ENCODE results near the gene PCLAF. TPM values are rescaled to one million over a fixed set of nuclear protein-coding genes. Genes with fewer than 3 reads are reported as not detected.
"Not testable (repeated sequence)": the region's sequence is repeated elsewhere in the genome, so short reads cannot be mapped to it uniquely, and the experiment has no call there.

Gene PCLAF
- total and polyA plus RNA-seq, 2 donors = 22.8 to 57.6 TPM

DNA sequence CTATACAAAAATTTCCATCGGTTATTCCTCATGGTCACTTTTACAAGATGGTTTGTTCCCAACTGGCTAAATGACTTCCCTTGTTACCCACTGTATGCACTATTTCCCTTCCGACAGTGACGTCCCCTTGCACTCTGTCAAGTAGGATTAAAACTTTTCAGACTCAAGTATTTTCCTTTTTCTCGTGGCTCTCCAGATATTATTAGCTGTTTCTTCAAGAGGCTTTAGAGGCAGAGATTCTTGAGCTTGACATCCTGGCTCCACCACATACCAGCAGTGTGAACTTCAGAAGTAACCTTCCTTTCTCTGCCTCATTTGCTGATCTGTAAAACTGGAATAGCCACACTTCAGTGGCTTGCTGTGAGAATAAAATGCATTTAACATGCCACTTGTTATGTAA lies 39.3 kb downstream of the PCLAF start:
- H3K36me3 ChIP-seq (ENCODE audit: control insufficient read depth in 2 of 2, insufficient read depth in 2 of 2, low read length in 1 of 2) = peaks cover 10 to 12% of the 10 kb centered on the region in 2 donors
- no peak overlapping the region for H3K4me3 ChIP-seq (ENCODE audit: low read length in 2 of 2)
- no peaks in the 10 kb centered on the region for H3K4me1 ChIP-seq (ENCODE audit: control insufficient read depth in 2 of 2, insufficient read depth in 2 of 2, low read length in 2 of 2)
- H3K27me3 ChIP-seq (ENCODE audit: control insufficient read depth in 2 of 2, insufficient read depth in 1 of 2, low read length in 1 of 2) = no peaks in the 10 kb centered on the region
- no peak for DNase-seq (ENCODE audit: low read depth in 6 of 9, low spot score in 9 of 9)
- 96% methylated on average over 4 of the region's 4 CpGs for WGBS
- no peaks in the 10 kb centered on the region for H3K9me3 ChIP-seq (ENCODE audit: control insufficient read depth in 2 of 2, insufficient read depth in 1 of 2, low read length in 1 of 2)
- H3K27ac ChIP-seq (ENCODE audit: low read depth in 1 of 2, low read length in 1 of 2) = no peak overlapping the region

DNA sequence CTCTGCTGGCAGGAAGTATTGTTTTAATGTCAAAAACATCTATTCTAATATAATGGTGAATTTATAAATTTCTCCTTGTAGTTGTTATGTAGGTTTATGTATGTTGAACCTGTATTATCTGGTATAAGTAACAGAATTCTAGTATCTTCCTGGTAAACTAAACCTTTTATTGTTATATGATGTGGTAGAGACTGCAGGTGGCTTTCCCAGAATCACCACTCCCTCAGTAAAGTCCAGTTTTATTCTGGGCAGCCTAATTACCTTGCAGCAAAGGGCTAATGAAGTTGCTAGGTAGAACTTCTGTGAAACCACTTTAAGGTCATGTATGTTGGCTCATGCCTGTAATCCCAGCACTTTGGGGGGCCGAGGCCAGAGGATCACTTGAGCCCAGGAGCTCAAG lies 40.9 kb downstream of the PCLAF start:
- Histone ChIP-seq H3K27me3 (ENCODE audit: control insufficient read depth in 2 of 2, insufficient read depth in 1 of 2, low read length in 1 of 2) (no peaks in the 10 kb centered on the region), H3K36me3 (ENCODE audit: control insufficient read depth in 2 of 2, insufficient read depth in 2 of 2, low read length in 1 of 2) (peaks cover 10 to 12% of the 10 kb centered on the region in 2 donors), H3K9me3 (ENCODE audit: control insufficient read depth in 2 of 2, insufficient read depth in 1 of 2, low read length in 1 of 2) (no peaks in the 10 kb centered on the region), H3K4me3 (ENCODE audit: low read length in 2 of 2) (no peak overlapping the region), H3K27ac (ENCODE audit: low read depth in 1 of 2, low read length in 1 of 2) (no peak overlapping the region), H3K4me1 (ENCODE audit: control insufficient read depth in 2 of 2, insufficient read depth in 2 of 2, low read length in 2 of 2) (no peaks in the 10 kb centered on the region)
- DNase-seq (ENCODE audit: low read depth in 6 of 9, low spot score in 9 of 9) = no peak
- 100% methylated on average over 1 of the region's 1 CpG for WGBS

DNA sequence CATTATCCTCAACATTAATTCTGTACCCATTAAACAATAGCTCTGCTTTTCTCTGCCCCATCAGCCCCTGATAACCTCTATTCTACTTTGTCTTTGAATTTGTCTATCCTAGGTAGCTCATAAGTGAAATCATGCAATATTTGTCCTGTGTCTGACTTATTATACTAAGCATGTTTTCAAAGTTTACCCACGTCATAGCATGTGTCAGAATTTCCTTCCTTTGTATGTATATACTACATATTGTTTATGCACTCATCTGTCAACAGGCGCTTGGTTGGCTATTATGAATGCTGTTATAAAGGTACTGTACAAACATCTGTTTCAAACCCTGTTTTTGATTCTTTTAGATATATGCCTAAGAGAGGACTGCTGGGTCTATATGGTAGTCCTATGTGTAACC lies 43.5 kb downstream of the PCLAF start:
- 94% methylated on average over 2 of the region's 2 CpGs for WGBS
- Histone ChIP-seq H3K27ac (ENCODE audit: low read depth in 1 of 2, low read length in 1 of 2) (no peak overlapping the region), H3K4me3 (ENCODE audit: low read length in 2 of 2) (no peak overlapping the region), H3K27me3 (ENCODE audit: control insufficient read depth in 2 of 2, insufficient read depth in 1 of 2, low read length in 1 of 2) (no peaks in the 10 kb centered on the region), H3K9me3 (ENCODE audit: control insufficient read depth in 2 of 2, insufficient read depth in 1 of 2, low read length in 1 of 2) (no peaks in the 10 kb centered on the region), H3K4me1 (ENCODE audit: control insufficient read depth in 2 of 2, insufficient read depth in 2 of 2, low read length in 2 of 2) (no peaks in the 10 kb centered on the region), H3K36me3 (ENCODE audit: control insufficient read depth in 2 of 2, insufficient read depth in 2 of 2, low read length in 1 of 2) (peaks cover 10 to 12% of the 10 kb centered on the region in 2 donors)
- no peak for DNase-seq (ENCODE audit: low read depth in 6 of 9, low spot score in 9 of 9)

DNA sequence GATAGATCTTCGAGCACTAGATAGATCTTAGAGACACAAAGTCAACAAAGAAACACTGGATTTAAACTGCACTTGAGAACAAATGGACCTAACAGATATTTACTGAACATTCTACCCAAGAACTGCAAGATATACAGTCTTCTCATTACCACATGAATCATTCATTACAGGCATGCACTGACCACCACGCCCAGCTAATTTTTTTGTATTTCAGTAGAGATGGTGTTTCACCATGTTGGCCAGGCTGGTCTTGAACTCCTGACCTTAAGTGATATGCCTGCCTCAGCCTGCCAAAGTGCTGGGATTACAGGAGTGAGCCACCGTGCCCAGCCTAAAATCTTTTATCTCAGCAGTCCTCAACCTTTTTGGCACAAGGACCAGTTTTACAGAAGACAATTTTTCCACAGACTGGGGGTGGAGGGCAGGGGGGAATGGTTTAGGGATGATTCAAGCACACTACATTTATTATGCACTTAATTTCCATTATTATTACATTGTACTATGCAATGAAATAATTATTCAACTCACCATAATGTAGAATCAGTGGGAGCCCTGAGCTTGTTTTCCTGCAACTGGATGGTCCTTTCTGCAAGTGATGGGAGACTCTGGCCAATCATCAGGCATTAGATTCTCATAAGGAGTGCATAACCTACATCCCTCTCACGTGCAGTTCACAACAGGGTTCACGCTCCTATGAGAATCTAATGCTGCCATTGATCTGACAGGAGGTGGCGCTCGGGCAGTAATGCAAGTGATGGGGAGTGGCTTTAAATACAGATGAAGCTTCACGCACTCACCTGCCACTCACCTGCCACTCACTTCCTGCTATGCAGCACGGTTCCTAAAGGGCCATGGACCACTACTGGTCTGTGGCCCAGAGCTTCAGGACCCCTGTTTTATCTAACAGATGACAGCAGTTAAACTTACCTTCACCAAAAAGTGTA lies 47.0 kb downstream of the PCLAF start:
- Histone ChIP-seq H3K4me3 (ENCODE audit: low read length in 2 of 2) (no peak overlapping the region), H3K27me3 (ENCODE audit: control insufficient read depth in 2 of 2, insufficient read depth in 1 of 2, low read length in 1 of 2) (no peaks in the 10 kb centered on the region), H3K4me1 (ENCODE audit: control insufficient read depth in 2 of 2, insufficient read depth in 2 of 2, low read length in 2 of 2) (no peaks in the 10 kb centered on the region), H3K36me3 (ENCODE audit: control insufficient read depth in 2 of 2, insufficient read depth in 2 of 2, low read length in 1 of 2) (peaks cover 0 to 6% of the 10 kb centered on the region in 2 donors), H3K27ac (ENCODE audit: low read depth in 1 of 2, low read length in 1 of 2) (no peak overlapping the region), H3K9me3 (ENCODE audit: control insufficient read depth in 2 of 2, insufficient read depth in 1 of 2, low read length in 1 of 2) (no peaks in the 10 kb centered on the region)
- DNase-seq (ENCODE audit: low read depth in 6 of 9, low spot score in 9 of 9) = no peak
- WGBS = 89% methylated on average over 9 of the region's 9 CpGs

DNA sequence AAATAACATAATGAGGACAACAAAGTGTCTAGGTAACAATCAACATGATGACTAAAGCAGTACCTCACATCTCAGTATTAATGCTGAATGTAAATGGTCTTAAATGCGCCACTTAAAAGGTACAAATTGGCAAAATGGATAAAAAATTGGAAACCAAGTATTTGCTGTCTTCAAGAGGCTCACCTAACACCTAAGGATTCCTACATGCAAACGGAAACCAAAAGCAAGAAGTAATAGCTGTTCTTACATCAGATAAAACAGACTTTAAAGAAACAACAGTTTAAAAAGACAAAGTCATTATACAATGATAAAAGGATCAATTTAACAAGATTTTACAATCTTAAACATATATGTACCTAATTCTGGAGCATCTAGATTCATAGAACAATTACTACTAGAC lies 47.7 kb downstream of the PCLAF start:
- no peaks in the 10 kb centered on the region for H3K27me3 ChIP-seq (ENCODE audit: control insufficient read depth in 2 of 2, insufficient read depth in 1 of 2, low read length in 1 of 2)
- WGBS = 89% methylated on average over 2 of the region's 2 CpGs
- peak in 1 of 9 donors; percentile 5 for DNase-seq (ENCODE audit: low read depth in 6 of 9, low spot score in 9 of 9)
- no peaks in the 10 kb centered on the region for H3K4me1 ChIP-seq (ENCODE audit: control insufficient read depth in 2 of 2, insufficient read depth in 2 of 2, low read length in 2 of 2)
- H3K36me3 ChIP-seq (ENCODE audit: control insufficient read depth in 2 of 2, insufficient read depth in 2 of 2, low read length in 1 of 2) = peaks cover 0 to 2% of the 10 kb centered on the region in 2 donors
- H3K27ac ChIP-seq (ENCODE audit: low read depth in 1 of 2, low read length in 1 of 2) = no peak overlapping the region
- no peaks in the 10 kb centered on the region for H3K9me3 ChIP-seq (ENCODE audit: control insufficient read depth in 2 of 2, insufficient read depth in 1 of 2, low read length in 1 of 2)
- no peak overlapping the region for H3K4me3 ChIP-seq (ENCODE audit: low read length in 2 of 2)

- not testable (repeated sequence) for H3K9me3 ChIP-seq (ENCODE audit: control insufficient read depth in 2 of 2, insufficient read depth in 1 of 2, low read length in 1 of 2); DNase-seq (ENCODE audit: low read depth in 6 of 9, low spot score in 9 of 9); H3K27me3 ChIP-seq (ENCODE audit: control insufficient read depth in 2 of 2, insufficient read depth in 1 of 2, low read length in 1 of 2); H3K27ac ChIP-seq (ENCODE audit: low read depth in 1 of 2, low read length in 1 of 2); H3K4me1 ChIP-seq (ENCODE audit: control insufficient read depth in 2 of 2, insufficient read depth in 2 of 2, low read length in 2 of 2); H3K36me3 ChIP-seq (ENCODE audit: control insufficient read depth in 2 of 2, insufficient read depth in 2 of 2, low read length in 1 of 2); H3K4me3 ChIP-seq (ENCODE audit: low read length in 2 of 2)
- WGBS = 57% methylated on average over 2 of the region's 3 CpGs
Measured at GRCh38 chr15:64331668-64332067, 49.6 kb downstream of the PCLAF start.

DNA sequence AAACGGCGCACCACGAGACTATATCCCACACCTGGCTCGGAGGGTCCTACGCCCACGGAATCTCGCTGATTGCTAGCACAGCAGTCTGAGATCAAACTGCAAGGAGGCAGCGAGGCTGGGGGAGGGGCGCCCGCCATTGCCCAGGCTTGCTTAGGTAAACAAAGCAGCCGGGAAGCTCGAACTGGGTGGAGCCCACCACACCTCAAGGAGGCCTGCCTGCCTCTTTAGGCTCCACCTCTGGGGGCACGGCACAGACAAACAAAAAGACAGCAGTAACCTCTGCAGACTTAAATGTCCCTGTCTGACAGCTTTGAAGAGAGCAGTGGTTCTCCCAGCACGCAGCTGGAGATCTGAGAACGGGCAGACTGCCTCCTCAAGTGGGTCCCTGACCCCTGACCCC lies 54.3 kb downstream of the PCLAF start:
- not testable (repeated sequence) for DNase-seq (ENCODE audit: low read depth in 6 of 9, low spot score in 9 of 9); H3K9me3 ChIP-seq (ENCODE audit: control insufficient read depth in 2 of 2, insufficient read depth in 1 of 2, low read length in 1 of 2); H3K36me3 ChIP-seq (ENCODE audit: control insufficient read depth in 2 of 2, insufficient read depth in 2 of 2, low read length in 1 of 2); H3K4me1 ChIP-seq (ENCODE audit: control insufficient read depth in 2 of 2, insufficient read depth in 2 of 2, low read length in 2 of 2); H3K4me3 ChIP-seq (ENCODE audit: low read length in 2 of 2); H3K27ac ChIP-seq (ENCODE audit: low read depth in 1 of 2, low read length in 1 of 2); H3K27me3 ChIP-seq (ENCODE audit: control insufficient read depth in 2 of 2, insufficient read depth in 1 of 2, low read length in 1 of 2)
- 81% methylated on average over 3 of the region's 15 CpGs for WGBS

GRCh38 chr15:64326458-64326857 lies 54.8 kb downstream of the PCLAF start:
- H3K36me3 ChIP-seq (ENCODE audit: control insufficient read depth in 2 of 2, insufficient read depth in 2 of 2, low read length in 1 of 2); H3K27me3 ChIP-seq (ENCODE audit: control insufficient read depth in 2 of 2, insufficient read depth in 1 of 2, low read length in 1 of 2); H3K27ac ChIP-seq (ENCODE audit: low read depth in 1 of 2, low read length in 1 of 2); H3K9me3 ChIP-seq (ENCODE audit: control insufficient read depth in 2 of 2, insufficient read depth in 1 of 2, low read length in 1 of 2); H3K4me1 ChIP-seq (ENCODE audit: control insufficient read depth in 2 of 2, insufficient read depth in 2 of 2, low read length in 2 of 2); H3K4me3 ChIP-seq (ENCODE audit: low read length in 2 of 2); DNase-seq (ENCODE audit: low read depth in 6 of 9, low spot score in 9 of 9): not testable (repeated sequence)
- WGBS = over 99% methylated on average over 11 of the region's 20 CpGs

DNA sequence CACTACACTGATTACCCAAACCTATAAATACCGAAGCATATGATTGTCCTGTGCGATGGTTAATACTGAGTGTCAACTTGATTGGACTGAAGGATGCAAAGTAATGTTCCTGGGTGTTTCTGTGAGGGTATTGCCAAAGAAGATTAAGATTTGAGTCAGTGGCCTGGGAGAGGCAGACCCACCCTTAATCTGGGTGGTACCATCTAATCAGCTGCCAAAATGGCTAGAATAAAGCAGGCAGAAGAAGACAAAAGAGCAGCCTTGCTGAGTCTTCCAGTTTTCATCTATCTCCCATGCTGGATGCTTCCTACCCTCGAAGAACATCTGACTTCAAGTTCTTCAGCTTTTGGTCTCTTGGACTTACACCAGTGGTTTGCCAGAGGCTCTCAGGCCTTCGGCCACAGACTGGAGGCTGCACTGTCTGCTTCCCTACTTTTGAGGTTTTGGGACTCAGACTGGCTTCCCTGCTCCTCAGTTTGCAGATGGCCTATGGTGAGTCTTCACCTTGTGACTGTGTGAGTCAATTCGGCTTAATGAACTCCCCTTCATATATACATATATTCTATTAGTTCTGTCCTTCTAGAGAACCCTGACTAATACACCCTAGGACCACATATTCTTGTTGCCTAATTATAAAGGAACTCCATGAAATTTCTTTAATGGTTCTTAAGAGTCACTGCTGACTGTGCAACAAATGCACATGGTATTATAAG lies 56.9 kb downstream of the PCLAF start:
- Histone ChIP-seq H3K4me1 (ENCODE audit: control insufficient read depth in 2 of 2, insufficient read depth in 2 of 2, low read length in 2 of 2) (no peaks in the 10 kb centered on the region), H3K9me3 (ENCODE audit: control insufficient read depth in 2 of 2, insufficient read depth in 1 of 2, low read length in 1 of 2) (no peaks in the 10 kb centered on the region), H3K27ac (ENCODE audit: low read depth in 1 of 2, low read length in 1 of 2) (no peak overlapping the region), H3K36me3 (ENCODE audit: control insufficient read depth in 2 of 2, insufficient read depth in 2 of 2, low read length in 1 of 2) (no peaks in the 10 kb centered on the region), H3K27me3 (ENCODE audit: control insufficient read depth in 2 of 2, insufficient read depth in 1 of 2, low read length in 1 of 2) (no peaks in the 10 kb centered on the region), H3K4me3 (ENCODE audit: low read length in 2 of 2) (no peak overlapping the region)
- 99% methylated on average over 5 of the region's 5 CpGs for WGBS
- no peak for DNase-seq (ENCODE audit: low read depth in 6 of 9, low spot score in 9 of 9)
